H4 (cell line): ENCODE data around the gene PALS2. TPM values are rescaled to one million over a fixed set of nuclear protein-coding genes. Genes with fewer than 3 reads are reported as not detected.

Experiments
- DNase-seq: peaks from one replicate; pipeline ENCODE4 v3.0.0-alpha.2; 2015; ENCODE audit warnings: low spot score
- total RNA-seq: library from RNA; depleted of rRNA; stranded (reverse); fragments of >200 nt; shearing (Covaris generic); gene quantifications from 2 replicates; pipeline ENCODE4 v1.2.3, GENCODE V29; 2014; rRNA removed

Gene PALS2
- total RNA-seq, 1 experiment from 2014 or later = 40.0 TPM

DNA sequence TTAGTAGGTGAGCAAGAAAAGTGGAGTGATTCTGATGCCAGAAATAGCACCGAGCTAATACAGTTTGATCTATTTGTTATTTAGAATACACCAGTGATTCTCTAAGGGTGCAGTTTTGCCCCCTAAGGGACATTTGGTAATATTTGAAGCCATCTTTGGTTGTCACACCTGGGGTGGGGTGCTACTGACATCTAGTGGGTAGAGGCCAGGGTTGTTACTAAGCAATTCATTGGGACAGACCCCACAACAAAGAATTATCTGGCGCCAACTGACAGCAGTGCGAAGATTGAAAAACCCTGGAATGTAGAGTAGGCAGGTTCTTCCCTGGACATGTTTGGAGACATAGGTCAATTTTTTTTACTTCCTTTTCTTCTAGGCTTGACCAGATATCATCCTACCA, 14.6 kb downstream of the PALS2 start:
- DNase-seq = peak; percentile 41

DNA sequence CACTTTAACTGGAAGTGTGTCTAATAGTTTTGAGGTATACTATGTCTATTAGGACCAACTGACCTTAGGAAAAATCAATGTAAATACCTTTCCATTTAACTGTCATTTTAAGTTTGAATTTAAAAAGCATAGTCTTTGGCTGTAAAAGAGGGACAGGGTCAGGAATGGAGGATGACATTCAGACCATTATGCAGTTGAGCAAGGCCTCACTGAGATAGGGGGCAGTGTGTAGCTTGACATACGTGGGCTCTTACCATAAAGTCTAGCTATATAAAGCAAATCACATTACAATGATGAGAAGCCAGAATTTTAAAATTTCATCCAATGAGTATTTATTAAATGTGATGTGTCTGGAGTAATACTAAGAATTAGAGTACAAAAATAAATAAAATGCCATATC, 17.9 kb downstream of the PALS2 start:
- no peak for DNase-seq

DNA sequence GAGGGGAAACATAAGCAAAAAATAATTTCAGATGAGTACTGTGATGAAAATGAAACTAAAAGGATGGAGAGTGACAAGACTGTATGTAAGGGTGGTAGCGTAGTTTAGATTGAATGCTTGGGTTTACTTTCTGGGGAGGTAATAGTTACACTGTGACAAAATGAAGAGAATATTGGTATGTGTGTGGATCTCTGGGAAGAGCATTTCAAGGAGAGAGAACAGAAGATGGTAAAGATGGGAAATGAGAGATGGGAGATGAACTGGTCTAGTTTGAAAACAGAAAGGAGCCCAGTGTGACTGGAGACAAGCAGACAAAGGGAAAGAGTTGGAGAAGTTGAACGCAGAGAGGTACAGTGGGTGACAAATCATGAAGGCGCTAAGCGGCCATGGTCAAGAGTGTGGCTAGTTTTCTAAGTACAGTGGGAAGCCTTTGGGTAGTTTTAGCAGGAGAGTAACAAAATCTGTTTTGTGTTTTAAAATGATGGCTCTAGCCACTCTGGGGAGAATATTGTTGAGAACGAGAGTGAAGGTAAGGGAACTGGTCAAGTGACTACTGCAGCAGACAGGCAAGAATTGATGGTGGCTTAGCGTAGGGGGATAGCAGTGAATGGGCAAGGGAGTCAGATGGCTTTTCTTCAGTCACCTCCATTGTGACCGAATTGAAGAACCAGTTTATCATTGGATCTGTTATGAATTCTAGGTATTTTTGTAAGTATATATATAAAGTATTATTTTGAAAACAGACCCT, 22.6 kb downstream of the PALS2 start:
- DNase-seq = no peak

DNA sequence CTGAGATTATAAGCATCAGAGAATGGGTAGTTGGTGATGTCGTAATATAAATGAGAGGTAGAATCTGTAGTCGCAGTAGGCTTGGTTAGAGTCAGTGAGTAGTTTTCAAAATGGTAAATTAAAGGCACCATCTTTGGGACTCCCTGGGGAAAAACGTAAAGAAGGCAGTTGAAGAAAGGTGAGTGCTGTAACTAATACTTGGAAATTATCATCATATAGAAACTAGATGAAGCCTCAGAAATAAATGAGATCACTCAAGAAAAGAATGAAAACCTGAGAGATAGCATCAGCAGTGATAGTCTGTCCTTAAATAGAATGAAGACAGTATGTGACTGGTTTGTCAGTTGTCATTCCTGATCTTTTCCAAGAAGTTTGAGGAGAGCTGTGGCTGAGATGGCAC, 23.8 kb downstream of the PALS2 start:
- no peak for DNase-seq

DNA sequence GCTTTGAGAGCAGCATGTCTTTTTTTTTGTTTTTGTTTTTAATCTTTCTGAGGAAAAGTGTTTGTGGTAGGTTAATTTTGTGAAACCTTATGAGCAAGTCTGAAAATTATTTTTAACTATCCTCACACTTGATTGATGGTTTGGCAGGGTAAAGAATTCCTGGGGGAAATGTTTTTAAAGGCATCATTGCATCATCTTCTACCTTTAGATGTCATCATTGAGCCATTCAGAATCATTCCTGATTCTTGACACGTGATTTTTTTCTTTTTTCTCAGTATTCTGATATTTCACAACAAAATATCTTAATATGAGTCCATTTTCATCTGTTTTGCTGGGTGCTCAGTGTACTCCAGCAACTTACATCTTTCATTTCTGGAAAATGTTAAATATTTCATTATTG, 28.3 kb downstream of the PALS2 start:
- no peak for DNase-seq

DNA sequence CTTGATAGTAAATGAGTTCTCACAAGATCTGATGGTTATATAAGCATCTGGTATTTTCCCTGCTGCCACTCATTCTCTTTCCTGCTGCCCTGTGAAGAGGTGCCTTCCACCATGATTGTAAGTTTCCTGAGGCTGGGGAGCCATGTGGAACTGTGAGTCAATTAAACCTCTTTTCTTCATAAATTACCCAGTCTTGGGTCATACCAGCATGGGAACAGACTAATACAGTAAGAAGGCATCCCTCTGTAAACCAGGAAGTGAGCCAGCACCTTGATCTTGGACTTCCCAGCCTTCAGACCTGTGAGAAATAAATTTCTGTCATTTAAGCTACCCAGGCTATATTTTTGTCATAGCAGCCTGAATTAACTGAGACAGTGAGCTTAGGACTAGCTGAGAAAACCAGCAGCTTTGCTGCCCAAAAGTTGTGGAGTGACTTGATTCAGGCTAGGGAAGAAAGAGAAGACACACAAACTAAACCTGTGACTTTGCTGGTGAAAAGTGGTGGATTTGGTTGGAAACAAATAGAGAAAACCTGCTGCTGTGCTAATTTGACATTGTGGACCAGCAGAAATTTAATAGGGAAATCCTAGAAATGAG, 29.7 kb downstream of the PALS2 start:
- no peak for DNase-seq

DNA sequence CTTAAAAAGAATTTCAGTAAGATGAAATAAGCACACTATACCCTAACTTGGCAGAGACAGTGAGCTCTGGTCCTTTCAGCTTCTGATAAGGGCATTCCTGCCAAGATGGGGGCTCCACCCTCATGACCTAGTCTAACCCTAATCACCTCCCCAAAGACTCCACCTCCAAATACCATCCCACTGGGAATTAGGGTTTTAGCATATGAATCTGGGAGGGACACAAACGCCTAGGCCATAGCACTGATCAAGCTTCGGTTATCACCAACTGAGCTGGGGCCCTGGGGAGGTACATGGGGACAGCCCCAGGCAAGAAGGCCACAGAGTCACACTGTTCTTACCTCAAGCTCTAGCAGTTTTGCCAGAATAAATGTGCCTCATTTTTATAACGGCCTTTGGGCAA, 31.4 kb downstream of the PALS2 start:
- no peak for DNase-seq

DNA sequence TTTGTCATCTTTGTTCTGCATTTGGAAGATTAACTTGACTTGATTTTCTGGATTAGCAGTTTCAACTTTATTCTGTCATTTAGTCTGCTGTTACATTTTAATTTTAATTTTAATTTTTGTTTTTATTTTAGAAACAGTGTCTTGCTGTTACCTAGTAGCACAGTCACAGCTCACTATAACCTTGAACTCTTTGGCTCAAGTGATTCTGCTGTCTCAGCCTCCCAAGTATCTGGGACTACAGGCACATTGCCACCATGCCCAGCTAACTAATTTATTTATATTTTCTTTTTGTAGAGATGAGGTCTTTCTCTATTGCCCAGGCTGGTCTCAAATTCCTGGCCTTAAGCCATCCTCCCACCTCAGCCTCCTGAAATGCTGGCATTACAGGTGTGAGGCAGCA, 35.3 kb downstream of the PALS2 start:
- no peak for DNase-seq

DNA sequence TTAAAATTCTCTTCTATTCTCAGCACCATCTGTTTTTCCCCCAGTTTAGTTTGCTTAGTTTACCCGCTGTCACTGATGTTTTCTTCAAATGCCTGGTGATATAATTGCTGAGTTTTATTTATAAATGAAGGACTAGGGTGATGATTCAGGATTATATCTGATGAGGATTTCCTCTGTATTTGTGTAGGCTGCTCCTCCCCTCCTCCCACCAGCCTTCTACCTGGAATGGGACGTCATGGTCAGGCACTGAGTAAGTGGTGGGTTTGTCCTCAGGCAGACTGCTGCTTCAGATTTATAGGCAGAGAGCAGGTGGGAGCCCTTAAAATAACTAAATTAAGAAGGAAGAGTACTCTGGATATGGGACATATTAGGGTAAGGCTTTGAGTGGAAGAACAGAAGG, 35.8 kb downstream of the PALS2 start:
- no peak for DNase-seq

DNA sequence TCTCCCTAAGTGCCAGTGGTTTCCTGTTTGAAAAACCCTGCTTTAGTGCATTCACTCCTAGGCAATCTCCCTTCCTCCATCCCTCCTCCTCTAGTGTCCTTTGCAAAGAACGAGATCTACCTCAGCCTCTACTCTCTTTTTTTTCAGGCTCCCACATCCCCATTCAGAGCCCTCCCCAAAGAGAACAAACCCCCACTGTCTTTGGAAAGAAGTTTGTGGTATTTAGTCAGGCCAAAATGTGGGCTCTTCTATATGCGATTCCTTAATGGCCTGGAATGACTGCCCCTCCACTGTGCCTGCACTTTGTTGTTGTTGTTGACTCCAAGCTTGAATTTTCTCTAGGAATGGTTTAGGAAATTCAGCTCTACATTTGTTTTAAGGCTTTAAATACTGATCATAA, 36.3 kb downstream of the PALS2 start:
- no peak for DNase-seq

DNA sequence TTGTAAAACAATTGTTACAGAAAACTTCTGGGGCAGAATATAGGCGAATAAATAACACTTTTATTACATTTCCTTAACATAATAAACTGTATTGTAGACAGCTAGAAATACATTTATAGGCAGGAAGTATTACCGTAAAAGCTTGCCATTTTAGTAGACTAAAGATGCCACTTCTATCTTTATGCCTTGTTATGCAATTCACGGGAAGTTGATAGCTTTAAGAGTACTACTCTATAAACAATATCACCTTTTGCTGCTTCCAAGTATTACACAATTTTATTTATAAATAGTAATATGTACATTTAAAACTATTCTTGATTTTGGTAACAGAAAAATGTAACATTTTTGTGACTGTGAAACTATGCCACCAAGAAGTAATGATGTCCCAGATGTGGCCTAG, 37.9 kb downstream of the PALS2 start:
- DNase-seq = no peak

DNA sequence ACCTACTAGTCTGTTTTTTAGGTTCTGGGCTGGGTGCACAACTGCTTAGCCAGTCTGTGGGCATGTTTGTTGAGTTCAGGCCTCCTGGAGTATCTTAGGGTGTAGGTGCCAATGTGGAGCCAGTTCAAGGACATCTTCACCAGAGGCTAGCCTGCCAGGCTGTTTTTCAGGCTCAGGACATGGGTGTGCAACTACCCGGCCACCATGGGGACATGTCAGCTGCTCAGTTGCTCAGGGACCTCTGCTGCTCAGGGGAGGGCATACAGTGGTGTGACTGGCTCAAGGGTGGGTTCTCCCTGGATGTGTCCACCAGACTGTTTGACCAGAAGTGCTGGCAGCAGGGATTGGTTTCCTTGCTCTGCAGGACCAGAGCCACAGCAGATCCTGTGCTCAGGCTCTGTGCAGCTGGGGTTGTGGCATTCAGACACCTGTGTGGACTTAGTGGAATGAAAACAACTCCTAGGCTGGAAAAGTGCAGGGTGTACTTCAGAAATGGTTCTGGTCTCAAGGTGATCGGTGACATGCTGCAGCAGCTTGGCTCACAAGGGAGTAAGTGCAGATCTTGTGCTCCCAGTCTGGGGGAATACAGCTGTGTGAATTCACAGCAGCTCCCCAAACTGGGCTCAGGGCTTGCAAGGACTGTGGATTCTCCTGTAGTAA, 44.8 kb downstream of the PALS2 start:
- no peak for DNase-seq

DNA sequence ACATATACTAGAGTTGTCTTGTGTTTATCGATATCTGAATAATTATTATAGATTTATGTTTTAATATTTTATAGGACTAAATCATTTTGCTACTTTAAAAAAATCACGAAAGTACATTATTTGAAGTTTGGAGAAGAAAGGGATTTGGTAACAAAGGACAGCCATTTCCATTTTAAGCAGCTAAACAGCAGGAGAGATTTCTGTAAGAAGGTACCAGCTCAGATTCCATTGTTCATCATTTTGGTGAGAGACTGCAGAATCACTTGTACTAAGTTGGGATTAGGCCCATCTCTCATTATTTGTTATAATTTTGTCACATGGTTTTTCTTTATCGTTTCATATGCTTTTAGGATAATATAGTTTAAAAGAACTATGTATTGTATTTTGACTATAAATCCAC, 46.7 kb downstream of the PALS2 start:
- no peak for DNase-seq

DNA sequence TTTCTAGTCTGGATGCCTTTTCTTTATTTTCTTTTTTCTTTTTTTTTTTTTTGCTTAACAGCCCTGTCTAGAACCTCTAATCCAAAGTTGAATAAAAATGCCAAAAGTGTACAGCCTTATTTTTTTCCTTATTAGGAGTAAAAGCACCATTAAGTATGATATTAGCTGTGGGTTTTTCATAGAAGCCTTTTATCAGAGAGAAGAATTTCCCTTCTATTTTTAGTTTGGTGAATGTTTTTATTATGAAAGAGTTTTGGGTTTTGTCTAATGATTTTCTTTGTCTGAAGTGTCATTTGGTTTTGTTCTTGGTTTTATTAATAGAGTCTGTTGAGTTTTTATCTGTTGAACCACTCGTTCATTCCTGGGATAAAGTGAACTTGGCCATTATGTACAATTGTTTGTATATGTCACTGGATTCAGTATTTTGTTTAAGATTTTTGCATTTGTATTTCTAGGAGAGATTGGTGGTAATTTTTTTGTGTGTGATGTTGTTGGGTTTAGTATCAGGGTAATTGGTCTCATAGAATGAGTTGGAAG, 49.5 kb downstream of the PALS2 start:
- DNase-seq = no peak

Other genes with a start within 250 kb of the PALS2 start
- 19.8 and 24.4 TPM in 2 replicates for gene GSDME, start 184.0 kb downstream of the PALS2 start, total RNA-seq